Measurements from ENCODE around the gene GADD45B. TPM values are rescaled to one million over a fixed set of nuclear protein-coding genes. Genes with fewer than 3 reads are reported as not detected.

GADD45B gene
- total RNA-seq, 1 donor from 2014 or later: 34.3 TPM

DNA sequence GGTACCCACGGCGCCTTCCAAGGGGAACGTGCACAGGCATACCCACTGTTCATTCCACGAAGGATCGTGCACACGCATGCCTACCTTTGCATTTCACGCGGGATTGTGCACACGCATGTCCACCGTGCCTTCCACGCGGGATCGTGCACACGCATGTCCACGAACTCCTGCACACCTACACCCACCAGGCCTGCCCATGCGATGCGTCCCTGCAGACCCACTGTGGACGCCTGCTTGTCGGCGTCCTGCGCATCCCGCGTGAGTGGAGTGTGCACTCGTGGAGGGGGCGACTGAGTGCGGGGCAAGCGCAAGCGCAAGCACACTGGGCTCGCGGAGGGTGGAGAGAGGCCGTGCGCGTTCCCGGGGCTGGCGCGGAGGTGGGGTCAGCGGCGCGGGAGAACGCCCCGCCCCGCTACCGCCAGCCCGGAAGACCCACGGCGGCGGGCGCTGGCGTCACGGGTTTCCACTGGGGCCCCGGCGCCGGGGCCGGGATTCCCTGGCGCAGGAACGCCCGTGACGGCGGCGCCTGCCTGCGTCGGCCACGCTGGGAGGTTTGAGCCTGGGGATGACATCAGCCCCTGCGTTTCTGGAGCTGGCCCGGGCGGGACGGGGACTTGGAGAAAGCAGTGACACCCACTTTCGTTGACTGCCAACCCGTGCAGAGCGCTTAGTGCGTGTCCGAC is 18.7 kb downstream of the GADD45B start:
- no peaks in the 10 kb centered on the region for H3K27me3 ChIP-seq (ENCODE audit: low read depth)
- TF ChIP-seq, protein P1, sequence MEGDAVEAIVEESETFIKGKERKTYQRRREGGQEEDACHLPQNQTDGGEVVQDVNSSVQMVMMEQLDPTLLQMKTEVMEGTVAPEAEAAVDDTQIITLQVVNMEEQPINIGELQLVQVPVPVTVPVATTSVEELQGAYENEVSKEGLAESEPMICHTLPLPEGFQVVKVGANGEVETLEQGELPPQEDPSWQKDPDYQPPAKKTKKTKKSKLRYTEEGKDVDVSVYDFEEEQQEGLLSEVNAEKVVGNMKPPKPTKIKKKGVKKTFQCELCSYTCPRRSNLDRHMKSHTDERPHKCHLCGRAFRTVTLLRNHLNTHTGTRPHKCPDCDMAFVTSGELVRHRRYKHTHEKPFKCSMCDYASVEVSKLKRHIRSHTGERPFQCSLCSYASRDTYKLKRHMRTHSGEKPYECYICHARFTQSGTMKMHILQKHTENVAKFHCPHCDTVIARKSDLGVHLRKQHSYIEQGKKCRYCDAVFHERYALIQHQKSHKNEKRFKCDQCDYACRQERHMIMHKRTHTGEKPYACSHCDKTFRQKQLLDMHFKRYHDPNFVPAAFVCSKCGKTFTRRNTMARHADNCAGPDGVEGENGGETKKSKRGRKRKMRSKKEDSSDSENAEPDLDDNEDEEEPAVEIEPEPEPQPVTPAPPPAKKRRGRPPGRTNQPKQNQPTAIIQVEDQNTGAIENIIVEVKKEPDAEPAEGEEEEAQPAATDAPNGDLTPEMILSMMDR (IDR thresholded peaks at IDR 0.05; ENCODE audit: borderline replicate concordance): no peak
- peak overlapping the region; percentile 74 for H3K4me3 ChIP-seq
- peak overlapping the region; percentile 96 for H3K27ac ChIP-seq (replicated peaks)
- peaks cover 44% of the 10 kb centered on the region for H3K4me1 ChIP-seq
- H3K36me3 ChIP-seq: no peaks in the 10 kb centered on the region
- intact Hi-C loops (cut with micrococcal nuclease): no loop called here
- H3K9me3 ChIP-seq (replicated peaks): no peaks in the 10 kb centered on the region
- peak; percentile 83 for DNase-seq

DNA sequence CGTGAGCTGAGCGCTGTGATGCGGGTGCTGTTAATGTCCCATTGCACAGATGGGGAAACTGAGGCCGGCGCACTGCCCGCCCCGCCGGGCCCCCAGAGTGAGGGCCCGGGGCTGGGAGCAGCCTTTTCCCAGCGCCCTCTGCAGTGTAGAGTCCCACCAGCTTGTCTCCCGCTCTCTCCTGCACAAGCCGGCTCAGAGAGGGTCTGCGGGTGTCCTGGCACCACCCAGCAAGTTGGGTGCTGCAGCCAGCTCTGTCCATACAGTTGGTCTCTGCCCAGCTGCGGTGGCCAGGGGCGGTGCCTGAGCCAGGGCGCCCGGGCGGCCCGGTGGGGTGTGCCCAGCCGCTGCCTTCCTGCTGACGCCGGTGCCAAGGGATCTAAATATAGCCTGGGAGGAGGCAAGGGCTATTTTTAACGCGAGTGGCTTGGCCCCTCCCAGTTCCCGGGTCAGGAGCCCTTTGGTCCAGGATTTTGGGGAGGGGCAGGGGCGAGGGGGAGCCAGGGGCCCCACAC is 19.3 kb downstream of the GADD45B start:
- DNase-seq: peak; percentile 83
- H3K4me3 ChIP-seq: peak overlapping the region; percentile 74
- peak overlapping the region; percentile 96 for H3K27ac ChIP-seq (replicated peaks)
- peaks cover 38% of the 10 kb centered on the region for H3K4me1 ChIP-seq
- no peaks in the 10 kb centered on the region for H3K27me3 ChIP-seq (ENCODE audit: low read depth)
- intact Hi-C loops (cut with micrococcal nuclease): no loop called here
- no peaks in the 10 kb centered on the region for H3K9me3 ChIP-seq (replicated peaks)
- TF ChIP-seq, protein P1 (IDR thresholded peaks at IDR 0.05; ENCODE audit: borderline replicate concordance): no peak
- H3K36me3 ChIP-seq: no peaks in the 10 kb centered on the region

DNA sequence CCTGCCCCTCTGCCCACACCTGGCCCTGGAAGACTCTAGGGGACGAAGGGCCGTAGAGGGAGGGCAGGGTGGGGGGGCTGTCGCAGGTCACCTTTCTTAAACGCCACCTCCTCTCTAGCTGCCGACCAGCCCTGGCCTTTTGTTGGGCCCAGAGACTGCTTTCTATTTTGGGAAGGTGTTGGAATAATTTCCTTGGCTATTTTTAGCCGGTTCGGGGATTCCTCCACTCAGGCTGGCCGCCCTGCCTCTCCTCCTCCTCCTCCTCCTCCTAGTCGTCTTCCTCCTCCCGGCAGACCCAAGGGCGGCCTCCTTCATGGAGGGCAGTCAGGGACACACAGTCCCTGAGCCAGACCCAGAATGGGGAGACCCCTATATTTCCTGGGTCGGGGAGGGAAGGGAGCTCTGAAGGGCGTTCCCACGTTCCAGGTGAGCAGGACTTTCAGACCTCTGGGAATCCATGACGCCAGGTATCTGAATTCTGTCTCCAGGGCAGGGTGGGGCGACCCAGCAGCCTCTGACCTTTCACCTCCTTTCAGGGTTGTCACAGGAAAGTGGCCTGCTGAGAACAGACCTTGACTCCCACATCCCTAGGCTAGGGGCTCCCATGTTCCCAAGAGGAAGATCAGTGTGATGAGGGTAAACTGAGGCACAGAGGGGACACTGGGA is 19.9 kb downstream of the GADD45B start:
- peak overlapping the region; percentile 96 for H3K27ac ChIP-seq (replicated peaks)
- peaks cover 37% of the 10 kb centered on the region for H3K4me1 ChIP-seq
- H3K36me3 ChIP-seq: no peaks in the 10 kb centered on the region
- intact Hi-C loops (cut with micrococcal nuclease): no loop called here
- H3K4me3 ChIP-seq: peak overlapping the region; percentile 74
- H3K27me3 ChIP-seq (ENCODE audit: low read depth): no peaks in the 10 kb centered on the region
- TF ChIP-seq, protein P1 (IDR thresholded peaks at IDR 0.05; ENCODE audit: borderline replicate concordance): no peak
- no peak for DNase-seq
- H3K9me3 ChIP-seq (replicated peaks): no peaks in the 10 kb centered on the region

DNA sequence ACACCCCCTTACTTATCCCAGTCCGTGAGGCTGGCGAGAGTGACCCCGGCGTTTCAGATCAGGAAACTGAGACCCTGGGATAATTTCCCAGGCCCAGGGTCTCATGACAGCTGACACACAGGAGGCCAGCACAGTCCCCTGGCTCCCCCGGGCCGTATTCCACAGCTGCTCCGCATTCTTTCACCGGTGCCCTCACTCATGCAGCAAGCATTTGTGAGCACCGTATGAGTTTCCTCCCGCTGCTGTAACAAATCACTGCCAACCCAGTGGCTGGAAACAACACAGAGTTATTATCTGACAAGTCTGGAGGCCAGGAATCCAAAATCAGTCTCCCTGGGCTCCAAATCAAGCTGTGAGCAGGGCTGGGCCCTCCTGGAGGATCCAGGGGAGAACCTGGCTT is 21.3 kb downstream of the GADD45B start:
- H3K27me3 ChIP-seq (ENCODE audit: low read depth): no peaks in the 10 kb centered on the region
- H3K4me1 ChIP-seq: peaks cover 28% of the 10 kb centered on the region
- H3K4me3 ChIP-seq: no peak overlapping the region
- intact Hi-C loops (cut with micrococcal nuclease): no loop called here
- H3K36me3 ChIP-seq: no peaks in the 10 kb centered on the region
- TF ChIP-seq, protein P1 (IDR thresholded peaks at IDR 0.05; ENCODE audit: borderline replicate concordance): no peak
- H3K27ac ChIP-seq (replicated peaks): no peak overlapping the region
- DNase-seq: no peak
- no peaks in the 10 kb centered on the region for H3K9me3 ChIP-seq (replicated peaks)

DNA sequence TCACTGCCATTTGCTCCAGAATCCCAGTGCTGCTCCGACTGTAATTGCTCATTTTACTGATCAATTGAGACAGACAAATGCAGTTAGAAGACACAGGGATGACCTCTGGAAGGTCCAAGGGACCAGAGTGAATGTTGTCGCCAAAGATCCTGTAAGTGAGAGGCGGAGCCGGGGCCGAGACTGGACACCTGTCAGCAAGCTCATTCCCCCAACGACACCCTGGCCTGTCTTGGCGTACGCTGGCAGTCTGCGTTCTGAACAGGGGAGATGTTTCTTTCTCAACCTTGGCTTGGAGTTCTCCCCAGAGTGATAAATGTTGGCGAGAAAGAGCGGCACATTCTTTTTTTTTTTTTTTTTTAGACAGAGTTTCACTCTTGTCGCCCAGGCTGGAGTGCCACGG is 24.2 kb downstream of the GADD45B start:
- Histone ChIP-seq H3K27me3 (ENCODE audit: low read depth) (no peaks in the 10 kb centered on the region), H3K27ac (replicated peaks) (no peak overlapping the region), H3K36me3 (no peaks in the 10 kb centered on the region), H3K4me3 (no peak overlapping the region), H3K4me1 (peaks cover 16% of the 10 kb centered on the region), H3K9me3 (replicated peaks) (no peaks in the 10 kb centered on the region)
- TF ChIP-seq, protein P1 (IDR thresholded peaks at IDR 0.05; ENCODE audit: borderline replicate concordance): no peak
- DNase-seq: no peak
- intact Hi-C loops (cut with micrococcal nuclease): no loop called here

Measured in left ventricle myocardium inferior (tissue), 1 donor.